Measurements from ENCODE around the gene KDM2A. TPM values are rescaled to one million over a fixed set of nuclear protein-coding genes. Genes with fewer than 3 reads are reported as not detected.

KDM2A gene
- total and polyA plus RNA-seq, 2 donors (not counting 3 experiments of a cell fraction or from before 2014, with no cell fraction given) = 72.2 to 79.5 TPM

GRCh38 chr11:67095214-67095507 is 23.9 kb upstream of the KDM2A start:
- Histone ChIP-seq H2AFZ (ENCODE audit: low read depth, low read length) (no peak overlapping the region), H3K27me3 (ENCODE audit: control insufficient read depth in 2 of 2, insufficient read depth in 2 of 2, low read length in 2 of 2) (peaks cover 0 to 2% of the 10 kb centered on the region in 2 experiments), H4K20me1 (replicated peaks; ENCODE audit: control insufficient read depth, extremely low read depth, insufficient read depth, low read length) (no peaks in the 10 kb centered on the region), H3K4me3 (replicated peaks in 1 of 3; ENCODE audit: insufficient read depth in 1 of 3, low read depth in 1 of 3, low read length in 3 of 3) (no peak overlapping the region), H3K9me3 (replicated peaks; ENCODE audit: control insufficient read depth, insufficient read depth, low read length) (no peaks in the 10 kb centered on the region), H3K9me1 (replicated peaks; ENCODE audit: control insufficient read depth, extremely low read depth, insufficient read depth, low read length) (no peaks in the 10 kb centered on the region), H3K4me2 (ENCODE audit: insufficient read depth, low read length) (no peak overlapping the region), H3K79me2 (ENCODE audit: control insufficient read depth, insufficient read depth, low read length) (no peaks in the 10 kb centered on the region), H3K4me1 (ENCODE audit: control insufficient read depth, extremely low read depth, insufficient read depth, low read length) (peaks cover 2% of the 10 kb centered on the region), H3K9ac (replicated peaks; ENCODE audit: extremely low read depth, insufficient read depth, low read length) (no peak overlapping the region), H3K27ac (ENCODE audit: insufficient read depth, low read depth, low read length) (no peak overlapping the region), H3K36me3 (ENCODE audit: control insufficient read depth in 2 of 2, extremely low read depth in 1 of 2, insufficient read depth in 2 of 2, low read length in 2 of 2) (no peaks in the 10 kb centered on the region)
- FAIRE-seq = no peak
- ChIA-PET POLR2A (interaction anchor here (1.0 kb wide), 1 partner anchor 145 kb away, joined by 5 read pairs; no protein-coding TSS in a partner anchor), CTCF (interaction anchor here (0.8 to 1.8 kb wide), 10 partner anchors 10 to 156 kb away, joined by 3 to 12 read pairs (median 4); no protein-coding TSS in a partner anchor)
- DNase-seq (ENCODE audit: low read depth, low spot score) = no peak
- intact Hi-C loops (cut with micrococcal nuclease) (loop anchor here (5.0 kb wide), 1 partner anchor 72 kb away; no protein-coding TSS in a partner anchor), dilution Hi-C loops (cut with MboI; ENCODE audit: extremely low pct_ligation_motif_present, low sequenced_read_pairs) (no loop called here)
- TF ChIP-seq CTCF (IDR thresholded peaks at IDR 0.05; ENCODE audit: extremely low read depth in 1 of 2, insufficient read depth in 1 of 2, low read depth in 1 of 2, low read length in 2 of 2) (no peak), JUN (IDR thresholded peaks at IDR 0.05; ENCODE audit: borderline replicate concordance, insufficient read depth, insufficient read length, low read depth) (no peak), EZH2 (IDR thresholded peaks at IDR 0.05; ENCODE audit: borderline replicate concordance, low read depth, low read length, severe bottlenecking) (no peak), FOS (IDR thresholded peaks at IDR 0.05; ENCODE audit: borderline replicate concordance, insufficient read depth, low read length) (no peak), MAX (IDR thresholded peaks at IDR 0.05; ENCODE audit: insufficient read depth, insufficient read length) (no peak), GATA2 (IDR thresholded peaks at IDR 0.05; ENCODE audit: insufficient read depth, insufficient read length, low read depth, low read length) (no peak), MYC (IDR thresholded peaks at IDR 0.05; ENCODE audit: low read depth, low read length) (no peak), POLR2AphosphoS5 (IDR thresholded peaks at IDR 0.05; ENCODE audit: insufficient read depth, low read depth, low read length) (no peak), POLR2A (IDR thresholded peaks at IDR 0.05; ENCODE audit: low read depth, low read length) (no peak)
- BruUV-seq (replicated peaks) = no TSS peak
